GM12878 (cell line): ENCODE results near the gene CDH4.

ENCODE experiments used
- CTCF ChIP-seq, 3 experiments: IDR thresholded peaks in 2 of 3; conservative IDR thresholded peaks in 1 of 3; 2 replicates each; pipeline ENCODE4 v1.5.1; 2011; ENCODE audit warnings: low read depth in 3 of 3, low read length in 3 of 3, mild to moderate bottlenecking in 3 of 3, control low read depth in 2 of 3, moderate library complexity in 2 of 3, inconsistent platforms in 1 of 3, mixed read lengths in 1 of 3; ENCODE audit not compliant: control insufficient read depth in 2 of 3, insufficient read depth in 1 of 3; ENCODE audit errors: extremely low read depth in 1 of 3
- EZH2 ChIP-seq: IDR thresholded peaks from 2 replicates; pipeline ENCODE4 v1.6.1; 2012; ENCODE audit warnings: low read depth, mild to moderate bottlenecking, control low read depth, inconsistent platforms, low read length, borderline replicate concordance; ENCODE audit not compliant: control insufficient read depth
- NBN ChIP-seq: fragments of 450-650 bp; IDR thresholded peaks from 2 replicates; pipeline ENCODE4 v1.6.1; 2016
- POLR2AphosphoS5 ChIP-seq: IDR thresholded peaks from 2 replicates; pipeline ENCODE4 v1.6.1; 2011; ENCODE audit warnings: mild to moderate bottlenecking, low read length, inconsistent platforms
- SREBF1 ChIP-seq: IDR thresholded peaks from 2 replicates; pipeline ENCODE4 v1.6.1; 2012; ENCODE audit warnings: mild to moderate bottlenecking, low read length
- YBX1 ChIP-seq: fragments of 450-650 bp; IDR thresholded peaks from 2 replicates; pipeline ENCODE4 v1.6.1; 2016; ENCODE audit warnings: antibody characterized with exemption

- TF ChIP-seq SREBF1: no peak
- no peak for TF ChIP-seq CTCF (IDR thresholded peaks at IDR 0.05 in 2 of 3, conservative IDR thresholded peaks at IDR 0.05 in 1 of 3; ENCODE audit: control insufficient read depth in 2 of 3, extremely low read depth in 1 of 3, insufficient read depth in 1 of 3, low read depth in 3 of 3, low read length in 3 of 3)
- TF ChIP-seq EZH2: no peak
- TF ChIP-seq YBX1: no peak
- TF ChIP-seq POLR2AphosphoS5: no peak
- TF ChIP-seq NBN: no peak
These were observed 7.7 kb downstream of the CDH4 start for GRCh38 chr20:61259741-61260140.
